GM21528 (cell line): Measurements from ENCODE around the gene RNF115.
"Not testable (repeated sequence)": the region's sequence is repeated elsewhere in the genome, so short reads cannot be mapped to it uniquely, and the experiment has no call there.

Experiments used
- ATAC-seq: cut with Tn5 transposase; IDR thresholded peaks from one replicate; pipeline ENCODE4 v1.9.1; 2021; ENCODE audit warnings: mild to moderate bottlenecking, moderate library complexity; ENCODE audit not compliant: unreplicated experiment, low FRiP score

The RNF115 gene

DNA sequence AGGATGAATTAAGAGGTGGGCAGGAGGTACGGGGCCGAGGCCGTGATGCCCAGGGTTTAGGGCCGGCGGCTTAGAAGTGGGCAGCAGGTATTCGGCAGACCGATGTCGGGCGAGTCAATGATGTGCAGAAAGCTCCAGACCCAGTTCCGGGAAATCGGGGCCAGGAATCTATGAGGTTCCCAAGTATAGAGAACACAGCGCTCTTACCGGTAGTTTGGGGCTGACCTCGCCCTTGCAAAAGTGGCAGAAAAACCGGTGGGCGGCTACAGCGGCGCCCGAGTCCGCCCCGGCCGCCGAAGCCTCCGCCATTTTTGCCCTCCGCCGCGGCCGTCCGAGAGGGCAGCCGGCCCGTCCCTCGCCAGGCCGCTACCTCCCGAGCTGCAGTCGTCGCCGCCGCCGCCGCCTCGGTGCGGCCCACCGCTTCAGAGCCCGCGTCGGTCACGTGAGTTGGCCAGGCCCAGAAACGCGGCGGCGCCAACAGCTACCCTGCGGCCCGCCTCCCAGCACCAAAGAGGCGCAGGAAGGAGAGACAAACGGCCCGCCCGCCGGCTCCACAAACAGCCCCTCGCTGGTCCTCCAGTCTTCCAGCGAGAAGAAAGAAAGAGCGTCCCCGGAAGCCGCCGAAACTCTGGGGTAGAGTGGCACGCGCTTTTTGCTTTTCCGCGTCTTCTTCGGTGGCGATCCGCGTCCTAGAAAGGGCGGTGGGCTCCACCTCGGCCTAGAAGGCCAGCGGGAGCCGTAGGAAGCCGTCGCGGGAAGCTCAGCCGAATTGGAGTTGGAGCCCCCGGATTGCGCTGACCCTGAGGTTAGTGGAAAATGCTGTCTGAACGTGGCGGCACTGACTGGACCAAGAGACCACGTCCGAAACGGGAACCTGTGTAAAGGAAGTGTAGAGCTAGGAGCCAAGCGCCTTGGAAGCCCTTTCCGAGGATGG lies at the start of gene RNF115, which contains the start of gene POLR3C:
TSS of gene RNF115 (minus strand) at position 531 of the 934 bp plus-strand sequence. CDS start at position 309, 222 bp downstream.
TSS of gene POLR3C (plus strand) at position 636 of the 934 bp plus-strand sequence. CDS start 1,577 bp downstream, outside the sequence.
- peak; percentile 90 for ATAC-seq

DNA sequence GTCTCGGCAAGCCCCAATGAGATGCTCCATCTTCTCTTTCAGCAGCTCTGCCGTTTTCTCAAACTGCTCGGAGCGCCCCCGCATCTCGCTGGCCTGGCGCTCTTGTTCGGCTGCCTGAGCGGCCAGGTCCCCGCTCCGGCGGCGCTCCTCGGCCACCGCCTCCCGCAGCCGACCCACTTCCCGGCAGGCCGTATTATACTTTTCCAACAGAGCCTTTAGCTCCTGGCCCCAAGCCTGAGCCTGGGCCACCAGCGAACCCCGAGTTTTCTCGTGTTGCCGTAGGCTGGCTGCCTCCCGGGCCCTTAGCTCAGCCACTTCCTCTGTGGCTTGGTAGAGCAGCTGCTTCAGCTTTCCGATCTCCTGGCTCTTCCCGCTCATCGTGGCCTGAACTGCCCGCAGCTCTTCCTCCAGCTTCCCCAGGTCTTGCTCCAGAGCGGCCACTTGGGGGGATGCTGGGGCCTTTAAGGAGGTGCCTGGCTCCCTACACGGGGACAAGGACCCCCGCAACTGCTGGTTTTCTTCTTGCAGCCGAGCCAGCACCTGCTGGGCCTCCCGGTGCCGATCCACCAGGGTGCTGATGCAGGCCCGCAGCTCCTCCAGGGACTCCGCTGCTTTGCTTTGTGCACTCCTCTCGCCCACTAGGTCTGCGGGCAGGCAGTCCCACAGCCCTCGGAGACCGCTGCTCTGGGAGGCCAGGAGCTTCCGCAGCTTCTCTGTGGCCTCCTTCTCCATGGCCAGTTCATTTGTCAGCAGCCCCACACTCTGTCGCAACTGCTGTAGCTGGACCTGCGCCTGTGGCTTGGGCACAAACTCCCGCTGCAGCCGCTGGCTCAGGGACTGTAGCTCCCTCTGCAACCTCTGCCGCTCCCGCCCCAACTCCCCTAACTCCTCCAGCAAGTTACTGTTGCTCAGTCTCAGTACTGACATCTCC lies 48.4 kb upstream of the RNF115 start:
- no peak for ATAC-seq

DNA sequence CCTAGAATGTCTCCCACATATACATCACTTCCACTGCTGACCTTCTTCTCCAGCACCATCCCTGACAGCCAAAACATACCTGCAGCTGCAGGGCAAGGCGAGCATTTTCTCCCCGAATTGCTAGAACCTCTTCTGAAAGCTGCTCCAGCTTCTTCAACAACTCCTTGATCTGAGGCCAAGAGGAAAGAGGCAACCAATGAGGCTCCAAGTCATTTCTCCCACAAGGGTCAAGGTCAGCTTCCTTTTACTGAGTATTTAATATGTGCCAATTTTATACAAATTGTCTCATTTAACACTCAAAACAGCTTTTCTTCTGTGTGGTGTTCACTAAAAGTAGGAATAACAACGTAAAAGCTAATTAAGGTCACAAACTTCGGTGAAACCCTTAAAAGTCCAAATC lies 44.3 kb upstream of the RNF115 start:
- ATAC-seq, result no peak

DNA sequence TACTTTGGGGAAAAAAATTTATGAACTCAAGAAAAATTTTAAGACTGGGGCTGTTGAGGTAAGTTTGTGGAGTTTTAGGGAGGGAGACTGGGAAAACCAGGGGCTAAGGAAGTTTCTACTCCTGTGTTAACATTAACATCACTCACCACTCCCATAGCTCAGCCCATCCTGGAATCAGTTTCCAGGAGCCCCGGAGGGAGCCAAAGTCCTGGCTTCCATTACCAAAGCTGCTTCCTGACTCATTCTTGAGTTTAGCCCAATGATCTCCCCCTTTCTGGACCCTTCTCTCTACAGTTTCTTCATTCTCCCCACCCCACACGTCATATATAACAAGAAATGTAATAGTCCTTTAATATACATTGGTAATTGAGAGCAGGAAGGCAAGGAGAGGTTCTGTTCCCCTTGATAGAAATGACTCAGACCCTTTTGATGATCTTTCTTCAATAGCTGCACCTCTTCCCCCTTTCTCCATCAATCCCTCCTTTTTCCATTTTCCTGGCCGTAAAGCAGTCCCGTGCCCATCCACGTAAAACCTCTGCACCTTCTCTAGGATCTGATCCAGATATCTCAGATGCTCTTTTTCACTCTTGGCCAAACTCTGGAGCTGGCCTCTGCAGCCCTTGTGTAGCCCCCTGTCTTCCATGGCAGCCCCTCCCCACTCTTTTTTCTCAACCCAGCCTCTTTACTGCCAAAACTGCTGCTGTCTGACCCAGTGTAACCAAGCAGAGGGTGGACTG lies 39.6 kb upstream of the RNF115 start:
- no peak for ATAC-seq

DNA sequence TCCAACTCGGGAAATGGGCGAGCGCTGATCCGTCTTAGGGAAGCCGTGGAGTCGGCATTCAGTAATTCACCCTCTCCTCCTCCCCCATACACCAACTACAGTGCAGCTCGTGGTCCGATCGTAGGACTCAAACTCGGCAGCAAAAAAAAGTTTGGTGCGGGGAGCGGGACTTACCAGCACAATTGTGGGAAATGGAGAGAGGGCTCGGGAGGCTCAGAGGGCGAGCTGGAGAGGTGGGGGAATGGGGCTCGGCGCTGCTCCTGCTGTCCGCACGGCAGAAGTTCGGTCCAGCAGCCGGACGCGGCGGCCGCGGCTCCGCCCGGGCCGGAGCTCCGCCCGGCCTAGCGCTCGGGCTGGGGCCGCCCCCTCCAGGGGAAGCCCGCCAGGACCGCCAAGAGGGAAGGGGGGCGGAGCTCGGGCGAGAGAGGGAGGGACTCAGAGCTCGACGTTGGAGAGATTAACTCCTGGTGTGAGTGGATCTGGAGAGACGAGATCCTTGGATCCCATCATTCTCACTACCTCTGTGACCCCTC lies 35.7 kb upstream of the RNF115 start:
- peak; percentile 63 for ATAC-seq

DNA sequence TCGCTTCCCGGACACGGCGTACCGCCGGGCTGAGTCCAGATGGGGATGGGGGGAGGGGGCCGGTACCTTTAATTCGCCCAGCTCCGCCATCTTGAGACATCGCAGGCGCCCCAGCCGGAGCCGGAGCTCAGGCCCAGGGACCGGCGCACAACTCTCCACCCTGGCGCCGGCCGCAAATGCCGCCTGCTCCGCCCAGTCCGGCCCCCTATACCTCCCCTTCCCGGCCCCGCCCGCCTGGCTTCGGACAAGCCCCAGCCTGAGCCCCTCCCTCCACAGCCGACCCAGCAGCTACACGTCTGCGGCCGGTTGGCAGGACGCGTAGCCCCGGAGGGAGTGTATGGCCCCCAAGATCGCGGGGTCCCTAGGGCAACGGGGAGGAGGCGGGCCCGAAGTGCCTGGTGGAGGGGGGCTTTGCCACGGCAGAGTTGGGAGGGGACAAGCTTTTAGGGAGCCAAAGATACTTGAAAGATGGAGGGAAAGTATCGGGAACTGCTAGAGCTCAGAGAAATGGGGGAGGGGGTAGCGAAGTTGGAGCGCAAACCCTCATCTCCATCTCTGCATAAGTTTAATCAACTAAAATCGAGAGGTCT lies 35.1 kb upstream of the RNF115 start, which contains the start of gene PIAS3:
TSS of gene PIAS3 (minus strand) at position 181 of the 590 bp plus-strand sequence. CDS start at position 90, 91 bp downstream.
- ATAC-seq, result peak; percentile 84

DNA sequence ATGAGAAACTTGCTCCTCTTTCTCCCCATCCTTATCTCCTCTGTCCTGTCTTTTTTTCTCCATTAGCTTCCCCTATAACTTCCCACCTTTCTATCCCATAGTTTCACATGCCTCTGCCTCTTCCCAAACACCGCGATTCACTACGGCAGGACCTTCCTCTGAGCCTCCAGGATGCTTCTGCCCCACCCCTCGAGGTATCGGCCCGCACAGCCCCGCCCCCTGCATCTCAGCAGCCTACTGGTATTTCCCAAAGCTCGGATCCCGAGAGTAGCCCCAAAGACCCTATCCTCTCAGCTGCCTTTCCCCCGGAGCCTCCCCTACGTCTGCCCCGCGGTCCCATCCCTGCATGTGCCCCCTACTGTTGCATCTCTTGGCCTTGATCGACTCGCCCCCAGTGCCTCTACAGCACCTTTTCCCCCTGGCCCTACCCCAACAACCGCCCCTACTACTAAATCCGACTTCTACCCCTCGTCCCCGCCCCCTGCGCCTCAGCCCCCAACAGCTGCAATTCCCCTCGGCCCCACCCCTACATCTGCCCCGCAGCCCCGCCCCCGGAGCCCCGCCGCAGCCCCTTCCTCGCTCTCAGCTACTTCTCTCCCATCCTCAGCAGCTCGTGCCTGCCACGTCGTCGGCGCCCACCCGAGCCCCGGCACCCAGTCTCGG lies 34.5 kb upstream of the RNF115 start:
- ATAC-seq, result no peak

DNA sequence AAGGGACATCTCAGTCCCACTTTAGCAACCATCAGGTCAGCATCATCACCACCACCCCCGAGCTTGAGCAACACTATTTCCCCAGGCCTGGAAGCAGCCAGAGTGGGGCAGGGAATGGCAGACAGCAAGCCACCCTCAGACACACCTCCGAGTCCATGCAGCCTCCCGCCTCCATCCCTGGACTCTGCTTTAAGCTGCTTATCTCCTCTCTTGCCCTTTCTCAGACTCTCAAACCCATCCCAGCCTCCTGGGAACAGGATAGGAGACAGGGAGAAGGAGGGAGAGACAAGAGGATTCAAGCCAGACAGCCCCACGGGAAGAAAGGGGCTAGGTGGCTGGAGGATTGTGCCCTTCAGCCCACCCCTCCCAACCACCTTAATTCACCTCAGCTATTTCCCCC lies 33.3 kb upstream of the RNF115 start:
- no peak for ATAC-seq

DNA sequence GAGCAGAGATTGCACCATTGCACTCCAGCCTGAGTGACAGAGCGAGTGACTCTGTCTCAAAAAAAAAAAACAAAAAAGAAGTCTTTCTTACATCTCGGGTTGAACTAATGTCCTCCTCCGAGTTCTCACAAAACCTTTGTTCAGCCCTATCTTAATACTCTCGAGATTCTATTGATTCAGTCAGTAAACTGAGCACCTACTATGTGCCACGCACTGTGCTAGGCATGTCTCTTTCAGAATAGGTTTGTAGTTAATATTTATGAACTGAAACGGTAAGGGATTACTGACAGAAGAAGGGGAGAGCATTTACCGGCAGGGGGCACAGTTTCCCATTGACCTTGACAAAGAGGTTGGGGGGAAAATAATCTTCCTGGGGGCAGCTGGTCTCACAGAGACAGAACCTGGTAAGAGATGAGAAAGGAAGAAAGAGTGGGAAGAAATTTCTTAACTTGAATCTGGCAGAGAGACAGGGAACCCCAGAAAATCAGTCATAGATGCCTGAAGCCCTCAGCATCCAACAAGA lies 31.6 kb upstream of the RNF115 start:
- no peak for ATAC-seq

DNA sequence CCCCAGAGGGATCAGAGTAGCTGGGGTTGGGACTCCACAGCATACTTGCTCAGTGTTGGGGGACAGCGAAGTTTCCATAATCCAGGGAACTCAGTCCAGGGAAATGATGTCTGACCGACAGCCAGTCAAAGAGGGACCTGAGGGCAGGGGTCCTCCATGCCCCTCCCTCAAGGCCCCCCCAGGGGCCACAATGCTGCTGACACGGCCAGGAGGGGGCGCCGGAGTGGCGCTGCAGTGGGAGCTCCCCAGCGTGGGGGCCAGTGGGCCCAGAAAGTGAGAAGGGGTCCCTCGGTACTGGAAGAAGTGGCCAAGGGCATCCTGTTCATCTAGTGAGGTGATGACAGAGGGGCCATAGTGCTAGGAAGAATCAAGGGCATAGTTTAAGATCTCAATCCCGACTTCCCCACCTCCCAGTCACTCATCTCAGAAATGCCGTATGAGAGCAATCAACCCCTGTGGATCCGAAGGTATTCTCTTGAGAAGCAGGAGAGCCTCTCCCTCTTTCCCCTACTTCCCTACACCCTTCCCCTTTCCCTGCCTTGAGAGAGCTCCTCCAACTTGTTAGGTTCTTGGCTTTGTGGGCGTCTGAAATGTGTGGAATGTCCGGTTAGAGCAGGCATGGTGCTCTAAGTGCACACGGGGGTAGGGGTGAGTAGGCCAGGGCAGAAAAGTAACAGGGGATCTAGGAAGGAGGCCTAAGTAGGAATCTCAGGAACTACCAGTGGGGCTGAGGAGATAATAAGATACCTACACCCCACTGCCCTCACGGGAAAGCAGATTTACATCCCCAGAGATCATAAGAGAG lies 25.7 kb upstream of the RNF115 start:
- ATAC-seq, result no peak

DNA sequence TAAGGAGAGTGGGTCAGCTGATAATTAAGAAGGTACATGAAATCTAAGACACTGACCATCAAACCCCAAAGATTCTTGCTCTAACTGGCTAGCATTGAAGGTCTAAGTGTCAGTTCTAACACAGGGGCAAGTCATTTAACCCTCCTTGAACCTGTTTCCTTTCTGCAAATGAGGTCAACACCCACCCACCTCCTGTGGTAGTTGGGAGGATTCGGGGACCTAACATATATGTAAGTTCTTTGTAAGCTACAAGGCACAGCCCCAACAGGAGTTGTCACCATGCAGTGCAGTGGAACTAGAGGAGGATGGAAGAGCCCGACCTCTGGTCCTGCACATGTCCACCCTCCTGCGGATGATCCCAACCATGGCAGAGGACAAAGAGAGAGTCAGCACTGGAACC lies 23.9 kb upstream of the RNF115 start:
- ATAC-seq, result no peak

DNA sequence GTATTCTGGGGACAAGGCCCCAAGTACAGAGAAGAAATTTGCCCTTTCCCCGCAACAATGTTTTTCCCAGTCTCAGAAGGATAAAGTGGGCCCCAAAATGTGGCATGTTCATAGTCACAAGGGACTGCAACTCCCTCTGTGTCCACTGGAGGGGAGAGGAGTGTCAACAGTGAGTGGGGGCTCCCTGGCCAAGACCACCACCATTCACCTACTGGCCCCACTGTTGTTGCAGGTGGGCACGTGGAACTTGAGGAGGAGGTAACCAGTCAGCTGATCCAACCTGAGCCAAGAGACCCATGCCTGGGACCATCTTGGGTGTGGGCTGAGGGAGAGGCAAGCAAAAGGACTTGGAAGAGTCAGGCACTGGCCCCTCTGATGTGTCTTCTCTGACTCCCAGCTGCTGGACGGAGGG lies 22.3 kb upstream of the RNF115 start:
- no peak for ATAC-seq

DNA sequence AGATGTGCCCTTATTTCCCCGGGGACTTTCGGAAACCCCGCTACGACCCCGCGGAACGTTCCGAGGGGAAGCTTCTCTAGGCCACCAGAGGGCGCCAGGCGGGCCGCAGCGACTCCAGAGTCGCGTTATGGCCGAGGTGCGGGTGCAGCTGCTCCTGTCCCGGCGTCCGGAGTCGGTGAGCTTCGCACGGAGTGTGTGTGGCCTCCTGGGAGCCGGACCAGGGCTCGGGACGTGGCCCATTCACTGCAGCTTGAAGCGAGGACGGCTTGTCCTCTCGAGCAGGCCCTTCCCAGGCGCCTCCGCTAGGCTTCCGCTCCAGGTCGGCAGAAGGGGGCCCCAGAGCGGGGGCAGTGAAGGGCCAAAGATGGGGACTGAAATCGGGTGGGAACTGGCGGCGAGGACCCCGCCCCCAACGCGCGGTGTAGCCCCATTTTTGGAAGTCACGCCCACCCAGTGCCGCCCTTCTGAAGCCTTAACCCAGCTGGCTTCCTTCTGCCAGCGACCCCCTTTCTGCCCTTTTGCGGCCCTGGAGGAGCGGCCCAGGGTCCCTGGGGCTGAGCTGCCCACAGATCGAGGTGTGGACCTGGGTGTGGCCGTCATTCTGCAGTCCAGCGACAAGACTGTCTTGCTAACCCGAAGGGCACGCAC lies 21.7 kb upstream of the RNF115 start, which contains the start of gene NUDT17:
TSS of gene NUDT17 (plus strand) at position 117 of the 648 bp plus-strand sequence. CDS start at position 128, 11 bp downstream.
- ATAC-seq, result peak; percentile 68

DNA sequence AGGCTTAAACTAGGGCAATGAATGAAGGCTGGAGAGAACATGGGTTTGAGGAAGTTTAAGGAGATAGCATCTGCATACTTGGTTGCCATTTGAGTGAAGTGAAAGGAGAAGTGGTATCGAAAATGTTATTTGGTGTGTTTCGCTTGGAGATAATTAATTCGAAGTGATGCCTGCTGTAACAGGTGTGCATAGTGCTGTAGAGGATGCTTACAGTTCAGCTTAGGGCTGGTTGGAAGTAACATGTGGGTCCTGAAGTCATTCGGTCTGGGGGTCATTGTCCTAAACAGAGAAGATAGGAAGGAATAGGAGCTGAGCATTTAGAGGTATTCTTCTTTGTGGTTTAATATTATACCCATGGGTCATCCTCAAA lies 21.2 kb upstream of the RNF115 start:
- peak; percentile 72 for ATAC-seq

DNA sequence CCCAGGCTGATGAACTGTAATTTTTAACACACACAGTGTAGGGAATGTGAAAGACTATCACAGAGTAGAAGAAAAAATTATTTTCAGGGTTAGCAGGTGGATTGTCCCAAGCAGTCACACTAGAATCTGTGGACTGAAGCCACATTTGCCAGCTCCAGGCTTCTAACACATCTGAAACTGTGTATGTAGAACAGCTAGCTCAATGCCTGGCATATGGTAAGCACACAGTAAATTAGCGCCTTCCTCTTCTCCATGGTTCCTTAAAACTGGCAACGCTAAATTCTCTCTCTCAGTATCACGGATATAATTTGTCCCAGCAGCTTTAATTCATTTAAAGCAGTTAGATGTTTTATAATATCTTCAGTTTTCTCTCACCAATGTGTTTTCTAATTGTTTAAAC lies 19.1 kb upstream of the RNF115 start:
- no peak for ATAC-seq

DNA sequence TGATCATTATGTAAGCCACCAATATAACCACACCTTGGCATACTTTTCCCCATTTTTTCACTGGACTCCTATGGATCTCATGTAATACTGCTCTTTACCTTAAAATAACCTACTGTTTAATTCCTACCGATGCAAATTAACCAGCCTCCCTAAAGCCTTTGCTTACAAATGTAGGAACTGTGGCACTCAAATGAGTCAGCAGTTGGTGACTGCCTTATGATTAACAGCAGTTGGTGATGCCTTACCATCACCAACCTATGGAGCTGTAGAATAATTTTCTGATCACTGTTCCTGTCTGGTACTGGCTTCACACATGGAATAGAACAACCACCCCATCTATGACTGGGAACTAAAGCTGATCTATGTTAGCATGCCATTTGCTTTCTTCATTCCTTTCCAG lies 13.8 kb upstream of the RNF115 start:
- ATAC-seq, result no peak

DNA sequence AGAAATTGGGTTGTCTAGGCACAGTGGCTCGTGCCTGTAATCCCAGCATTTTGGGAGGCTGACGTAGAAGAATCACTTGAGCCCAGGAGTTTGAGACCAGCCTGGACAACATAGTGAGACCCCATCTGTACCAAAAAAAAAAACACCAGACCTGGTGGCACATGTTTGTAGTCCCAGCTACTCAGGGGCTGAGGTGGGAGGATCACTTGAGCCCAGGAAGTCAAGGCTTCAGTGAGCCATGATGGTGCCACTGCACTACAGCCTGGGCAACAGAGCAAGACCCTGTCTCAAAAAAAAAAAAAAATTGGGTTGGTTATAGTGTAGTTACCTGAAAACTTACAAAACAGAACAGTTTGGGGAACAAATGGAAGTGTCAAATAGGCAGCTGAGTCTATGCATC lies 6.9 kb upstream of the RNF115 start:
- ATAC-seq, result not testable (repeated sequence)
